GM23338 (cell line): ENCODE results near the gene FNDC3B. TPM values are rescaled to one million over a fixed set of nuclear protein-coding genes. Genes with fewer than 3 reads are reported as not detected.

ENCODE experiments used
- ATAC-seq: fragments of 200-7000 bp; cut with Tn5 transposase; 3 replicates; pipeline ENCODE4 v1.9.1; 2020
- DNase-seq: peaks from one replicate; pipeline ENCODE4 v3.0.0-alpha.2; 2015; ENCODE audit warnings: low spot score
- H2AFZ ChIP-seq: fragments of 200-600 bp; sonication (generic); 2 replicates; pipeline ENCODE4 v1.8.0; 2016; ENCODE audit warnings: antibody characterized with exemption, mild to moderate bottlenecking, moderate library complexity
- H3F3A ChIP-seq: fragments of 200-600 bp; sonication (generic); replicated peaks from 2 replicates; pipeline ENCODE4 v1.8.0; 2017; ENCODE audit warnings: antibody characterized with exemption, mixed run types, low read depth
- H3K27ac ChIP-seq: fragments of 200-600 bp; sonication (generic); 2 replicates; pipeline ENCODE4 v1.6.1; 2016; ENCODE audit warnings: low read depth
- H3K27me3 ChIP-seq: fragments of 200-600 bp; sonication (generic); 2 replicates; pipeline ENCODE4 v1.8.0; 2016; ENCODE audit warnings: mild to moderate bottlenecking, mixed run types, moderate library complexity; ENCODE audit not compliant: insufficient read depth
- H3K36me3 ChIP-seq: fragments of 200-600 bp; sonication (generic); 2 replicates; pipeline ENCODE4 v1.8.0; 2016; ENCODE audit warnings: mild to moderate bottlenecking; ENCODE audit not compliant: insufficient read depth
- H3K4me1 ChIP-seq: fragments of 200-600 bp; sonication (generic); 2 replicates; pipeline ENCODE4 v1.8.0; 2016; ENCODE audit warnings: mild to moderate bottlenecking, moderate library complexity; ENCODE audit not compliant: insufficient read depth
- H3K4me2 ChIP-seq: fragments of 200-600 bp; sonication (generic); 2 replicates; pipeline ENCODE4 v1.7.1; 2017; ENCODE audit warnings: mixed run types
- H3K4me3 ChIP-seq: fragments of 200-600 bp; sonication (generic); 2 replicates; pipeline ENCODE4 v1.6.1; 2016; ENCODE audit warnings: mixed run types
- H3K79me2 ChIP-seq: fragments of 200-600 bp; sonication (generic); replicated peaks from 2 replicates; pipeline ENCODE4 v1.8.0; 2017; ENCODE audit warnings: mild to moderate bottlenecking; ENCODE audit not compliant: insufficient read depth
- H3K9me2 ChIP-seq: fragments of 200-600 bp; sonication (generic); 2 replicates; pipeline ENCODE4 v1.8.0; 2017; ENCODE audit not compliant: insufficient read depth
- H4K20me1 ChIP-seq: fragments of 200-600 bp; sonication (generic); replicated peaks from 2 replicates; pipeline ENCODE4 v1.8.0; 2017; ENCODE audit warnings: mild to moderate bottlenecking; ENCODE audit not compliant: insufficient read depth
- H3K27ac Mint-ChIP-seq: 2 replicates; pipeline ENCODE4 v1.8.0; 2020; ENCODE audit warnings: inconsistent platforms, mild to moderate bottlenecking, moderate library complexity, mixed read lengths
- H3K27me3 Mint-ChIP-seq: 3 replicates; pipeline ENCODE4 v1.8.0; 2022; ENCODE audit warnings: low read depth, mild to moderate bottlenecking, moderate library complexity, mixed read lengths, inconsistent platforms; ENCODE audit not compliant: insufficient read depth, poor library complexity
- H3K36me3 Mint-ChIP-seq: 3 replicates; pipeline ENCODE4 v1.8.0; 2021; ENCODE audit warnings: low read depth, mild to moderate bottlenecking, inconsistent platforms, moderate library complexity, mixed read lengths
- H3K4me1 Mint-ChIP-seq: 3 replicates; pipeline ENCODE4 v1.8.0; 2020; ENCODE audit warnings: mild to moderate bottlenecking, inconsistent platforms, mixed read lengths
- H3K4me3 Mint-ChIP-seq: 3 replicates; pipeline ENCODE4 v1.8.0; 2021; ENCODE audit warnings: moderate library complexity, mild to moderate bottlenecking, inconsistent platforms, mixed read lengths
- H3K9me3 Mint-ChIP-seq: 3 replicates; pipeline ENCODE4 v1.8.0; 2020; ENCODE audit warnings: moderate library complexity, mild to moderate bottlenecking, inconsistent platforms, mixed read lengths
- CREB1 ChIP-seq: fragments of 250-450 bp; sonication (Bioruptor Pico); IDR thresholded peaks from 2 replicates; pipeline ENCODE4 v1.5.0; 2020; ENCODE audit warnings: low read depth, mild to moderate bottlenecking, moderate library complexity
- EZH2 ChIP-seq: fragments of 200-600 bp; sonication (generic); IDR thresholded peaks from one replicate; pipeline ENCODE4 v1.8.0; 2017; ENCODE audit warnings: antibody characterized with exemption, mild to moderate bottlenecking, low read depth; ENCODE audit not compliant: unreplicated experiment
- EZH2phosphoT487 ChIP-seq: fragments of 200-600 bp; sonication (generic); IDR thresholded peaks from one replicate; pipeline ENCODE4 v1.8.1; 2018; ENCODE audit warnings: antibody characterized with exemption; ENCODE audit not compliant: unreplicated experiment
- JUNB ChIP-seq: IDR thresholded peaks from one replicate; pipeline ENCODE4 v1.6.1; 2016; ENCODE audit warnings: antibody characterized with exemption; ENCODE audit not compliant: unreplicated experiment
- NANOG ChIP-seq: IDR thresholded peaks from 2 replicates; pipeline ENCODE4 v1.6.1; 2016; ENCODE audit warnings: antibody characterized with exemption, borderline replicate concordance
- POLR2AphosphoS5 ChIP-seq: IDR thresholded peaks from 2 replicates; pipeline ENCODE4 v1.6.1; 2016; ENCODE audit warnings: antibody characterized with exemption, low read depth
- STAT1 ChIP-seq: IDR thresholded peaks from one replicate; pipeline ENCODE4 v1.6.1; 2016; ENCODE audit warnings: antibody characterized with exemption; ENCODE audit not compliant: unreplicated experiment
- ZNF331 ChIP-seq: fragments of 250-450 bp; sonication (Bioruptor Pico); IDR thresholded peaks from 2 replicates; pipeline ENCODE4 v1.5.0; 2020; ENCODE audit warnings: low read depth, mild to moderate bottlenecking, moderate library complexity
- polyA plus RNA-seq: library from polyadenylated mRNA; unstranded; fragments of >200 nt; fragmentation: Nextera tagmentation; extraction: Ambion mirVana; gene quantifications from 2 replicates; pipeline ENCODE4 v1.2.1, GENCODE V29; 2016
- total RNA-seq: library from RNA; depleted of rRNA; stranded (reverse); fragments of >200 nt; shearing (Covaris generic); gene quantifications from 2 replicates; pipeline ENCODE4 v1.2.3, GENCODE V29; 2014
- TF ChIP-seq, protein P1 (sequence below): IDR thresholded peaks from one replicate; pipeline ENCODE4 v1.6.1; 2018; ENCODE audit warnings: antibody characterized with exemption; ENCODE audit not compliant: unreplicated experiment
- TF ChIP-seq, protein P2 (sequence below), 2 experiments: fragments of 200-600 bp in 1 of 2; sonication (generic) in 1 of 2; conservative IDR thresholded peaks; 2 replicates each; pipeline versions ENCODE4 v1.5.1 to v1.6.1; 2016 to 2017; ENCODE audit warnings: antibody characterized with exemption in 2 of 2, low read depth in 2 of 2, mild to moderate bottlenecking in 2 of 2, moderate library complexity in 1 of 2
- TF ChIP-seq, protein P3 (sequence below): IDR thresholded peaks from 2 replicates; pipeline ENCODE4 v1.6.1; 2016; ENCODE audit warnings: antibody characterized with exemption

The FNDC3B gene
- total and polyA plus RNA-seq, 2 experiments from 2014 or later = 19.1 to 55.4 TPM

DNA sequence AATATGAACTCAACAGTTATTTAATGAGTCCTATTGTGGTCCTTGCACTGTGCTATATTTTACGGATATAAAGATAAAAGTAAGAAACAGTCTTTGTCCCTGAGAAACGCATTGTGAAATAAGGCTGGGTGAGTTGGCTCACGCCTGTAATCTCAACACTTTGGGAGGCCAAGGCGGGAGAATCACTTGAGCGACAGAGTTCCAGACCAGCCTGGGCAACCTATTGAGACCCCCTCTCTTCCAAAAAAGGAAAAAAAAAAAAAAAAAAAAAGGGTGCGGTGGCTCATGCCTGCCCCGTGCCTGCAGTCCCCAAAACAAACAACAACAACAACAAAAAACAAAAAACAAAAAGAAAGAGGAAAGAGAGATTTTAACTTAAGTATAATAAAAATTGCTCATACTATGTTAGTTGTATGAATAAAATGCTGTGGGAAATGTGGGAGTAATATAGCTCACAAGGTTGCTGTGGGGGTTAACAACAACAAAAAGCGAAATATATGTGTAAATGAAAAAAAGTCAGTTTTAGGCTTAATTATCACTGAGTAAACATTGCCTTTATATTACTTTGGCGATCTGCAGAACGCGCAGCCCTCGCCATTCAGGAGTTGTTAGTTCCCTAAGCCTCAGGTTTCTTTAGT lies 461 bp upstream of the FNDC3B start:
- no peaks in the 10 kb centered on the region for H3K36me3 ChIP-seq
- ATAC-seq = peak; percentile 5; the same call in 2 of the 3 replicates
- Mint-ChIP-seq H3K27me3 (peaks cover 17% of the 10 kb centered on the region), H3K4me3 (peak overlapping the region; percentile 88), H3K27ac (peak overlapping the region; percentile 70), H3K9me3 (no peaks in the 10 kb centered on the region), H3K4me1 (peaks cover 37% of the 10 kb centered on the region), H3K36me3 (no peaks in the 10 kb centered on the region)
- no peaks in the 10 kb centered on the region for H3K9me2 ChIP-seq
- peak overlapping the region; percentile 53 for H3K4me2 ChIP-seq
- no peak for TF ChIP-seq CREB1 (CRISPR knock-in tag)
- no peak for TF ChIP-seq EZH2phosphoT487
- no peak for TF ChIP-seq ZNF331 (CRISPR knock-in tag)
- TF ChIP-seq EZH2 = no peak
- TF ChIP-seq, protein P1, sequence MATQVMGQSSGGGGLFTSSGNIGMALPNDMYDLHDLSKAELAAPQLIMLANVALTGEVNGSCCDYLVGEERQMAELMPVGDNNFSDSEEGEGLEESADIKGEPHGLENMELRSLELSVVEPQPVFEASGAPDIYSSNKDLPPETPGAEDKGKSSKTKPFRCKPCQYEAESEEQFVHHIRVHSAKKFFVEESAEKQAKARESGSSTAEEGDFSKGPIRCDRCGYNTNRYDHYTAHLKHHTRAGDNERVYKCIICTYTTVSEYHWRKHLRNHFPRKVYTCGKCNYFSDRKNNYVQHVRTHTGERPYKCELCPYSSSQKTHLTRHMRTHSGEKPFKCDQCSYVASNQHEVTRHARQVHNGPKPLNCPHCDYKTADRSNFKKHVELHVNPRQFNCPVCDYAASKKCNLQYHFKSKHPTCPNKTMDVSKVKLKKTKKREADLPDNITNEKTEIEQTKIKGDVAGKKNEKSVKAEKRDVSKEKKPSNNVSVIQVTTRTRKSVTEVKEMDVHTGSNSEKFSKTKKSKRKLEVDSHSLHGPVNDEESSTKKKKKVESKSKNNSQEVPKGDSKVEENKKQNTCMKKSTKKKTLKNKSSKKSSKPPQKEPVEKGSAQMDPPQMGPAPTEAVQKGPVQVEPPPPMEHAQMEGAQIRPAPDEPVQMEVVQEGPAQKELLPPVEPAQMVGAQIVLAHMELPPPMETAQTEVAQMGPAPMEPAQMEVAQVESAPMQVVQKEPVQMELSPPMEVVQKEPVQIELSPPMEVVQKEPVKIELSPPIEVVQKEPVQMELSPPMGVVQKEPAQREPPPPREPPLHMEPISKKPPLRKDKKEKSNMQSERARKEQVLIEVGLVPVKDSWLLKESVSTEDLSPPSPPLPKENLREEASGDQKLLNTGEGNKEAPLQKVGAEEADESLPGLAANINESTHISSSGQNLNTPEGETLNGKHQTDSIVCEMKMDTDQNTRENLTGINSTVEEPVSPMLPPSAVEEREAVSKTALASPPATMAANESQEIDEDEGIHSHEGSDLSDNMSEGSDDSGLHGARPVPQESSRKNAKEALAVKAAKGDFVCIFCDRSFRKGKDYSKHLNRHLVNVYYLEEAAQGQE = no peak
- TF ChIP-seq, protein P2, sequence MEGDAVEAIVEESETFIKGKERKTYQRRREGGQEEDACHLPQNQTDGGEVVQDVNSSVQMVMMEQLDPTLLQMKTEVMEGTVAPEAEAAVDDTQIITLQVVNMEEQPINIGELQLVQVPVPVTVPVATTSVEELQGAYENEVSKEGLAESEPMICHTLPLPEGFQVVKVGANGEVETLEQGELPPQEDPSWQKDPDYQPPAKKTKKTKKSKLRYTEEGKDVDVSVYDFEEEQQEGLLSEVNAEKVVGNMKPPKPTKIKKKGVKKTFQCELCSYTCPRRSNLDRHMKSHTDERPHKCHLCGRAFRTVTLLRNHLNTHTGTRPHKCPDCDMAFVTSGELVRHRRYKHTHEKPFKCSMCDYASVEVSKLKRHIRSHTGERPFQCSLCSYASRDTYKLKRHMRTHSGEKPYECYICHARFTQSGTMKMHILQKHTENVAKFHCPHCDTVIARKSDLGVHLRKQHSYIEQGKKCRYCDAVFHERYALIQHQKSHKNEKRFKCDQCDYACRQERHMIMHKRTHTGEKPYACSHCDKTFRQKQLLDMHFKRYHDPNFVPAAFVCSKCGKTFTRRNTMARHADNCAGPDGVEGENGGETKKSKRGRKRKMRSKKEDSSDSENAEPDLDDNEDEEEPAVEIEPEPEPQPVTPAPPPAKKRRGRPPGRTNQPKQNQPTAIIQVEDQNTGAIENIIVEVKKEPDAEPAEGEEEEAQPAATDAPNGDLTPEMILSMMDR (conservative IDR thresholded peaks at IDR 0.05; ENCODE audit: low read depth in 2 of 2) = no peak
- DNase-seq = peak; percentile 28
- peaks cover 20% of the 10 kb centered on the region for H3K4me1 ChIP-seq
- peak overlapping the region; percentile 8; the same call in 1 of the 2 replicates for H3K27ac ChIP-seq
- H3K27me3 ChIP-seq = no peaks in the 10 kb centered on the region
- H2AFZ ChIP-seq = peak overlapping the region; percentile 11; the same call in 1 of the 2 replicates
- no peaks in the 10 kb centered on the region for H3F3A ChIP-seq
- H4K20me1 ChIP-seq = peaks cover 9% of the 10 kb centered on the region; the same call in 1 of the 2 replicates
- peaks cover 38% of the 10 kb centered on the region for H3K79me2 ChIP-seq
- peak overlapping the region; percentile 61 for H3K4me3 ChIP-seq

DNA sequence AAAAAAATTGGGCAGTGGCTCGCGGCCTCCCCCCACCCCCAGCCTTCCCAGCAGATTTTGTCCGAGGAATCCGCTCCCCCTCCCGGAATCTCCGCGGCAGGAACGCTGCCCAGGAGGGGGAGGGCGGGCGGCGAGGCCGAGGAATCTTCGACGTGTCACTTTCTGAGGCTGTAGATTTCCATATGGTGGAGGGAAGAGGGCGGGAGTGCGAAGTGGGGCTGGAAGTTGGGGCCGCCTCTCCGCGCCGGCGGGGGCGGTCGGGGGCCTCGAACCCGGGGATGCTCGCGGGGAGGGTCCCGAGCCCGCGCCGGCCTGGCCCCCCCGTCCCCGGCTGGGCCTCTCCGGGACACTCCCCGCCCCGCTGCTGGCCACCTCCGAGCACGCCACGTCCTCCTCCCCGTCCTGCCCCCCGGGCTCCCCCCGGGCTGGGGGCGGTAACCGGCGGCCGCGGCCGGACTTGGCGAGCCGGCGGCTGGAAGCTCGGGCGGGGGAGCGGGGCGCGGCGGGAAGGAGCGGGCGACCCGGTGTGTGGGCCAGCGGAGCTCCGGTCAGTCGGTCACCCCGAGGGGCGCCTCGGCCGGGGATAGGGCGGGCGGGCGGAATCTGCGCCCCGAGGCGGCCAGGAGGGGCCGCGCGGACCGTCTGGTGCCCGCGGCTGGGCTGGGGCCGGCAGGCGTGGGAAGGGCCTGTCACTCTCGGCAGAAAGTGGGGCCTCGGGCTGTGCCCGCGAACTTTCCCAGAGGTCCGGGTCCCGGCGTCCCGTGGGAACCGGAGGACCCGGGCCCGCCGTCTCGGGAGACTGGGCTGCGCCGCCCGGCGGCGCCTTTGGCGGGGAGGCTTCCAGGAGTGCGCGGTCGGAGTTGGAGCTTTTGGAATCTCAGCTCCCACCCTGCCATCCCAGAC lies 951 bp downstream of the FNDC3B start:
- Mint-ChIP-seq H3K27me3 (peaks cover 13% of the 10 kb centered on the region), H3K27ac (no peak overlapping the region)
- peak overlapping the region; percentile 77 for H3K27ac ChIP-seq
- TF ChIP-seq, protein P2 (conservative IDR thresholded peaks at IDR 0.05; ENCODE audit: low read depth in 2 of 2) = peak in 1 of 2 experiments; percentile 18; a peak in 2 of 4 replicates
- TF ChIP-seq NANOG = no peak
- TF ChIP-seq JUNB = no peak
- no peak for TF ChIP-seq ZNF331 (CRISPR knock-in tag)
- TF ChIP-seq EZH2phosphoT487 = no peak
- TF ChIP-seq STAT1 = no peak
- TF ChIP-seq, protein P3, sequence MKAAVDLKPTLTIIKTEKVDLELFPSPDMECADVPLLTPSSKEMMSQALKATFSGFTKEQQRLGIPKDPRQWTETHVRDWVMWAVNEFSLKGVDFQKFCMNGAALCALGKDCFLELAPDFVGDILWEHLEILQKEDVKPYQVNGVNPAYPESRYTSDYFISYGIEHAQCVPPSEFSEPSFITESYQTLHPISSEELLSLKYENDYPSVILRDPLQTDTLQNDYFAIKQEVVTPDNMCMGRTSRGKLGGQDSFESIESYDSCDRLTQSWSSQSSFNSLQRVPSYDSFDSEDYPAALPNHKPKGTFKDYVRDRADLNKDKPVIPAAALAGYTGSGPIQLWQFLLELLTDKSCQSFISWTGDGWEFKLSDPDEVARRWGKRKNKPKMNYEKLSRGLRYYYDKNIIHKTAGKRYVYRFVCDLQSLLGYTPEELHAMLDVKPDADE = no peak
- no peak for TF ChIP-seq POLR2AphosphoS5

More for the DNA sequence above, 951 bp downstream of the FNDC3B start:
- Histone ChIP-seq H3K4me2 (peak overlapping the region; percentile 84), H3K27me3 (no peaks in the 10 kb centered on the region), H3K79me2 (peaks cover 52% of the 10 kb centered on the region), H2AFZ (no peak overlapping the region), H3K36me3 (no peaks in the 10 kb centered on the region), H3K4me1 (peaks cover 30% of the 10 kb centered on the region), H3K4me3 (peak overlapping the region; percentile 61), H3F3A (no peaks in the 10 kb centered on the region), H4K20me1 (peaks cover 13% of the 10 kb centered on the region; the same call in 1 of the 2 replicates), H3K9me2 (no peaks in the 10 kb centered on the region)
- ATAC-seq (peak; percentile 46), DNase-seq (peak; percentile 84)
- peaks cover 39% of the 10 kb centered on the region for H3K4me1 Mint-ChIP-seq
- H3K4me3 Mint-ChIP-seq = peak overlapping the region; percentile 88
- H3K9me3 Mint-ChIP-seq = no peaks in the 10 kb centered on the region
- H3K36me3 Mint-ChIP-seq = no peaks in the 10 kb centered on the region
